GM19328 (cell line): ENCODE results near the gene TBC1D22B.

Source experiments
- ATAC-seq: cut with Tn5 transposase; IDR thresholded peaks from one replicate; pipeline ENCODE4 v1.9.1; 2021; ENCODE audit warnings: mild to moderate bottlenecking, moderate library complexity; ENCODE audit not compliant: unreplicated experiment

Gene TBC1D22B

GRCh38 chr6:37352384-37352783, 94.8 kb downstream of the TBC1D22B start:
- ATAC-seq, result no peak

DNA sequence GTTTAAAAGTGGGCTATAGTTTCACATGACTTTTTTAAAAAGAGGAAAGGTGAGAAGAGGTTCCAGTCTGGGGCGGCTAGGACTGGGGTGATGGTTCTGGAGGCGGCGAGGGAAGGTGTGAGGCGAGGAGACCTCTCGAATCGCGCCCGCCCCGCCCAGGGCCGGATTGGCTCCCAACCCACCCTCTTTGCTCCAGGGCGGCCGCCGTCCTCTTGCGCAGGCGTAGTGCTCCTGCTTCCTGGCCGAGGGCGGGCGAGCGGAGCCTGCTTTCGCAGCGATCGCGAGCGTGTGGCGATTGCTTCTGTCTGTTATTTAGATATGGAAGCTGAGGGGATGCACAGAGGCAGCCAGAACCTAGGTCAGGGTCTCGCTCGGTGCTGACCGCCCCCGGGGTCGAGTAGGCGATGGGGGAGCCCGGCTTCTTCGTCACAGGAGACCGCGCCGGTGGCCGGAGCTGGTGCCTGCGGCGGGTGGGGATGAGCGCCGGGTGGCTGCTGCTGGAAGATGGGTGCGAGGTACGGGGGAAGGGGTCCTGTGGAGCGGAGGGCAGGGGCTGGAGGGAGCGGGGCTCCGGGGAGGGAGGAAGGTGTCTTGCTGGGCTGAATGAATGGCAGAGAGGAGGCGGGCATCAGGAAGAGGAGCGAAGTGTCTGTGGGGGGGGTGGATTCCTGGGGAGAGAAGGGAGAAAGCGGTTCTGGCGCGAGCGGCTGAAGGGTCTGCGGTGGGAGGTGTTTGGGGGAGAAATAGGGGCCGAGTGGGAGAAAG, 96.4 kb downstream of the TBC1D22B start, which contains the start of gene RNF8:
RNF8 (plus strand) TSS at position 223 of the 765 bp plus-strand sequence; CDS start at position 405, 182 bp downstream.
- ATAC-seq, result peak; percentile 86

DNA sequence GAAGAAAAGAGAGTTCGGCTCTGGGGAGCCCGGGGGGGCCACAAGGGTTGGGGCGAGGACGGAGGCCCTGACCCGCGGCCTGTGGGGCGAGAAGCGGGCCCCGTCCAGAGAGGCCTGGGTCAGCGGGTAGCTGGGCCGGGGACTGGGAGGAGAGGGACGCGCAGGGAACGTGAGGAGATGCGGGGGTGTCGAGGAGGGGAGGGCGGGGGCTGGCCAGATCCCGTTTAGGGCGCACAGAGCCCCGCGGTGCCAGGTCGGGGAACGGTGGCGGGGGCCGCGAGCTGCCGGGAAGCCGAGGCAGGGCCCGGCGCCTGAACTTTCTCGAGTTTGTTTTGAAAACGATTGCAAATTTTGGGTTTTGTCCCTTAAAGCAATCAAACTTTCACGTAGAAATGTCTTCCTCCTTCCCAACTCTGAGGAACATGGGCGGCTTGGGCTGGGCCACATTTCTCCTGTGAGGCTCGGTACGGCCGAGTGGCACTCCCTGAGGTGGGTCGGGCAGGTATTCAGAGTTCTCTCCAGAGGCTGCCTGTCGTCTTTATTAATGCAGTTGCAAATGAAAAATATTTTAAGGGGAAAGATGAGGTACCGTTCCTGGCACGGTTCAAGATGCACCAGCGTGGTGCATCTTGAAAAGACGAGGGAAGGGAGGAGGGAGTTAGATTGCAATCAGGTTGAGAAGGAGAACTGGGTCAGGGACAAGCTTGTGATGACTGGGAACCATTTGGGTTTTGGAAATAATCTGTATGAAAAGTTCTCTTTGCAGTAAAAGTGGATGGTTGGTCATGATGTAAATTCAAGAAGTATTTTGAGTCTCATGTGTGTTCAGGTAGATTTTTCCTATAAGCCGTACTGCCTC, 97.2 kb downstream of the TBC1D22B start:
- ATAC-seq, result no peak

- ATAC-seq, result no peak
These were observed 99.7 kb downstream of the TBC1D22B start for GRCh38 chr6:37357288-37357687.

GRCh38 chr6:37357860-37358259, 100.3 kb downstream of the TBC1D22B start:
- ATAC-seq, result no peak

DNA sequence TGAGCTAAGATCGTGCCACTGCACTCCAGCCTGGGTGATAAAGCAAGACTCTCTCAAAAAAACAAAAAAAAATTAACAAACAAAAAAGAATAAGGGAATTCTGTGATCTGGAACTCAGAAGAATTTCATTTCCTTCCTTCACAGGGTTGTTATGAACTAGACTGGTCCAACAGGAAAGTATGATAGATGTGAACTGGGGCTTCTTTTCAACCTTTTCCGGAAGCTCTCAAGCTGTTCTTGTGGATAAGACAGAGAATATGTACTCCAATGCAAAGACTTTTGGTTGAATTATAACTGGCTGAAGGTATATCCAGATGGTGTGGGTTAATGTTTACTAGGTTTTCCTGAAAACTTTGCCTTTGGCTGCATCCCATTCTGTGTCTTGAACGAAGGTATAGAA, 101.5 kb downstream of the TBC1D22B start:
- ATAC-seq, result no peak

- ATAC-seq, result no peak
These were observed 104.7 kb downstream of the TBC1D22B start for GRCh38 chr6:37362101-37362828.

GRCh38 chr6:37365791-37366190, 108.2 kb downstream of the TBC1D22B start:
- ATAC-seq, result no peak

GRCh38 chr6:37366910-37367309, 109.3 kb downstream of the TBC1D22B start:
- ATAC-seq, result no peak

- ATAC-seq, result no peak
These were observed 111.4 kb downstream of the TBC1D22B start for GRCh38 chr6:37368961-37369320.

GRCh38 chr6:37369321-37370201, 112.0 kb downstream of the TBC1D22B start:
- no peak for ATAC-seq

DNA sequence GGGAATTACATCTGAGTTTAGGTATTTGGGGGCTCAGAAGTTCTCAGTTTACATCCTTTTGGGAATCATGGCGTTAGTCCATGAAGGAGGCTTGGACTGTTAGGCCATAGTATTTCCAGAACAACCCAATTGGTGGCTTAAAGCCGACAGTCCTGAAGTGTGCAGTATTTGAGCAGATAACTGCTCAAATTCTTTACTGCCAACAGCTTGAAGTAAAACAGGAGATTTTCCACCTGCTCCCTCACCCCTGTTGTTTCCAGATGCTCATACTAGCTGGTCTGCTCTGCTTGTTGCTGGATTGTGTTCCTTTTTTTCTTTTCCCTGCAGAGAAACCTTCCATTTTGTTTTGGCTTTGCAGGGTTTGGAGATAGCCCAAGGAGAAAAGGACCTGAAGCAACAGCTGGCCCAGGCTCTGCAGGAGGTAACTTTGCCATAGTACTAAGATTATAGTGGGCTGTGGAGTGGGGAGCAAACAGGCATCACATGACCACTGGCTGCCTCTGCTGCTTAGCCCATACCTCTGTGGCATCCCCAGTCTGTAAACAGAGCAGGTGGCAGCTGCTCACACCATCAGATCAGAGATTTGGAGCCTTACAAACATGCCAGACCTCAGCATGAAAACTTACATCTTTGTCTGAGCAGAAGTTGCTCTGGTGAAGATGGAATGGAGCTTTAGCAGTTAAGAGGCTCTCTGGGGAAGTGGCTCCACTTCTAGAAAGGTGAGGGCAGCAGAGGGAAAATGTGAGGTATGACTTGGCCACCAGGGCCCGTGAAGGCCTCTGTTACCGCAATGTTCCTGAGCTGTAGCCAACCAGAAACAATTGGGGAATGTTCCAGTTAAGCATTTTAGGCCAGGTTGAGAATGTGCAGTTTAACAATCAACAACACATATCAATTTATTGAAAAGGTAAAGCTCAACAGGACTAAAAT, 113.8 kb downstream of the TBC1D22B start:
- ATAC-seq, result no peak

DNA sequence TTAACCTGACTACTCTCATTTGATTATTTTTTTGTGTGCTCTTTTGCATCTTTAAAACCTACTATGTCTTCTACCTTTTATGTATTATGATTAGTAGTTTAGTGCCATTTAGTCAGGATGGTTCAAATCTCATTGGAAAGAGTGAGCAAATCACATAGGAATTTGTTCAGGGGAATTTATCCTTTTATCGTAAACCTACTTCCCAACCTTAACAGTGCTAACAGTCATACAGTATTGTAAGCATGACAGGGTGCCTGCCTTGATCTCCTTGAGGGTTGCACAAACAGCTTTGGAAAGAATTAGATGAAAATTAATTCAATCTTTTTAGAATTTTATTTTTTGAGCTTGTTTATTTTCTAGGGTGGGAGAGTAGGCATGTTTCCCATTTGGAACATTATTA, 114.5 kb downstream of the TBC1D22B start:
- ATAC-seq, result no peak

GRCh38 chr6:37373822-37374471, 116.4 kb downstream of the TBC1D22B start:
- ATAC-seq, result no peak

DNA sequence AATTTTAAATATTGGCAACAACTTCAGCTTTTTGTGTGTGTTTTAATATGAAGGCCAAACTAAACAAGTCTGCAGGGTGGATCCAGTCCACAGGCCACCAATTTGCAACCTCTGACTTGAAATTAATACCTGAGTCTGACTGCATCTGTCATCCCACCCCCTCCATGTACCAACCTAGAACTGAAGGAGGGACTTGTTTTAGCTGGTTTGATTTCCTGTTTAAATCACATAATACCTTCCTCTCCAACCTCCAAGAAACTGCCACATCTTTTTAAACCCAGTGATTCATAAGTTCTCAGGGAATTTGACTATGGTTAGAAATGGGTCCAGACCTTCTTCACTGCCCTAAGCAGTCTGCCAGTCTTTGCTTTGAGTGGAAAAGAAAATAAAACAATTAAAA, 117.8 kb downstream of the TBC1D22B start:
- ATAC-seq, result no peak

- no peak for ATAC-seq
These were observed 118.6 kb downstream of the TBC1D22B start for GRCh38 chr6:37376078-37376743.

GRCh38 chr6:37381579-37381978, 124.0 kb downstream of the TBC1D22B start:
- ATAC-seq, result no peak
